ACHN (cell line): ENCODE data around the gene FBXW7.
A peak's percentile ranks its signal among the peaks of the same experiment; 100 is the strongest.

Source experiments
- DNase-seq: peaks from one replicate; pipeline ENCODE4 v3.0.0-alpha.2; 2015
- in situ Hi-C: cut with HindIII; loops from 2 replicates; pipeline ENCODE4 v1.10.0; 2017; ENCODE audit warnings: low sequenced_read_pairs, low pct_ligation_motif_present, low pct_unique_long_range_greater_than_20kb

The FBXW7 gene

GRCh38 chr4:152454398-152455011 is 81.4 kb downstream of the FBXW7 start:
- peak; percentile 52 for DNase-seq
- in situ Hi-C loops = no loop called here

GRCh38 chr4:152451496-152451895 is 84.4 kb downstream of the FBXW7 start:
- DNase-seq = no peak
- in situ Hi-C loops = no loop called here

DNA sequence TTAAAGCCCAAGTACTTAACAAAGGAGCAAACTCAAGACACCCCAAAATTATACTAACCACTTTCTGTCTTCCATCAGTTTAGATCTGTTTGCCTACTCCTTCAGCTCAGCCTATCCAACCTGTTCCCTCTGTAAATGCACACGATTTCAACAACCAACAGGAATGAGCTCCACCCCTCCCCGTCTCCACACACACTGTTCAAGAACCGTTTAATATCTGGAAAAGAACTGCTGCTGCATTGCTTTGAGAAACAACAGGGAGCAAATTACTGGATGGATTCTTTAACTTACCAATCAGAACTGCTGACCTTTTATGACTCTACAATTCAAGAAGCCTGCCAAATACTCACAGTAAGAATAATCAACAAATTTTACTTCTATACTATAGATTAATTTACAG is 87.0 kb downstream of the FBXW7 start:
- in situ Hi-C loops = no loop called here
- DNase-seq = no peak

- no peak for DNase-seq
Observed at GRCh38 chr4:152448038-152448707, 87.7 kb downstream of the FBXW7 start.

GRCh38 chr4:152443859-152444258 is 92.0 kb downstream of the FBXW7 start:
- no peak for DNase-seq
- in situ Hi-C loops = no loop called here

More at GRCh38 chr4:152448038-152448707, 87.7 kb downstream of the FBXW7 start:
- in situ Hi-C loops = no loop called here

- no peak for DNase-seq
- in situ Hi-C loops = no loop called here
Observed at GRCh38 chr4:152437561-152437960, 98.3 kb downstream of the FBXW7 start.

DNA sequence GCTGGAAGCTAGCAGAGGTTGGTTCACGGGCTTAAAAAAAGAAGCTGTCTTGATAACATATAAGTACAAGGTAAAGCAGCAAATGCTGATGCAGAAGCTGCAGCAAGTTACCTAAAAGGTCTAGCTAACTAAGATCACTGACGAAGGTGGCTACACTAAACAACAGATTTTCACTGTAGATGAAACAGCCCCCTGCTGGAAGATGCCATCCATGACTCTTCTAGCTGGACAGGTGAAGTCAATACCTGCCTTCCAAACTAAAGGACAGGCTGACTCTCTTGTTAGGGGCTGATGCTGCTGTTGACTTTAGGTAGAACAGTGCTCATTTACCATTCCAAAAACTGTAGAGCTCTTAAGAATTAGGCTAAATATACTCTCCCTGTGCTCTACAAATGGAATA is 99.5 kb downstream of the FBXW7 start:
- no peak for DNase-seq
- in situ Hi-C loops = no loop called here

DNA sequence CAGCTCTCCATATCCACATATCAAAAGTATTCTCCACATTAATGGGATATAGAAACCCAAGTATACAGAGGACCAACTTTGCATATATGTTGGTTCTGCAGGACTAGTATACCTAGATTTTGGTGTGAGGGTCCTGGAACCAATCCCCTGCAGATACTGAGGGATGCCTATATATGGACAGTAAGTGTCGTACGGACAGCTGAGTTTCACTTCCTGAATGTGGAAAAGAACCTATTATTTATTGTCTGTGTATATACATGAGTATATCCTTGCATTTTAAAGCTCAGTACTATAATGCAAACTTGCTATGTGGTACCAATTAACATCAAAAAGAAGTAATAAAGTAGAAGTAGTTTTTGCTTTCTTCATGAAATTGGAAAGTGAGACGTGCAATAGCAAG is 101.9 kb downstream of the FBXW7 start:
- DNase-seq = no peak
- in situ Hi-C loops = no loop called here

- DNase-seq = no peak
- in situ Hi-C loops = no loop called here
Observed at GRCh38 chr4:152431784-152432183, 104.1 kb downstream of the FBXW7 start.

GRCh38 chr4:152431291-152431690 is 104.6 kb downstream of the FBXW7 start:
- DNase-seq = no peak
- in situ Hi-C loops = no loop called here

DNA sequence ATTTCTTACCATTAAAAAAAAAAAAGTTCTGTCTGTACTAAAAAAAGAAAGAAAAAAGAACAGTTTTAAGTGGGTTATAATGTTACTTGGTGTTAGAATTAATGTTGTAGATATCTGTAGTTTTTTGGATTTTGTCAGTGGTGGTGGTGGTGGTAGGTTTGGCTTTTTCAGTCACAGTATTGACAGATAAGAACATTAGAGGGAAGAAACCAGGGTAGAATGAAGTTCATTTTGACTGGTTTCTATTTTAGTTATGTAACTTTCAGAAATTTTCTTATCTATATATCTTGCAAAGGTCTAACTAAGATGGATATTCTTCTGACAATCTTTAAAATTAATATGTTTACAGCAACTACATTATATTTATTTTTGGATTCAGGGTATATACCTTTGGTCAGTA is 105.4 kb downstream of the FBXW7 start:
- in situ Hi-C loops = no loop called here
- no peak for DNase-seq

GRCh38 chr4:152427981-152428380 is 107.9 kb downstream of the FBXW7 start:
- DNase-seq = no peak

GRCh38 chr4:152424977-152425376 is 110.9 kb downstream of the FBXW7 start:
- DNase-seq = no peak
- in situ Hi-C loops = no loop called here

More at GRCh38 chr4:152427981-152428380, 107.9 kb downstream of the FBXW7 start:
- in situ Hi-C loops = no loop called here

DNA sequence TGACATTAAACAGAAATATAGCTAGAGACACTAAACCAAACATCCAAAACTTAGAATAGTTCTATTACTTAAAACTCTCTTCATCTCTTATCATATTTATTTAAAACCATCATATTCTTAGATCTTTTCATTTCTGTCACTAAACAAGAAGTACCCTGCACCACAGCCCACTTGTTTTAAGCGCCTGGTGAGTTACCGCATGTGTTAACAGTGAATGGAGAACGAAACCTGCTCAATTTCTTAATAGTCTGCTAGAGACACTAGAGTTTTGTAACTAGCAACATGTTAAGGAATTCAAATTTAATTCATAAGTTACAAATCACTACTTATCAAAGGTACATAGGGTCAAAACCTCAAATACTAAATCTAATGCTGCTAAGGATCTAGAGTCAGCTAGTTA is 111.5 kb downstream of the FBXW7 start:
- in situ Hi-C loops = no loop called here
- no peak for DNase-seq

GRCh38 chr4:152422817-152423320 is 113.0 kb downstream of the FBXW7 start:
- in situ Hi-C loops = no loop called here
- no peak for DNase-seq

DNA sequence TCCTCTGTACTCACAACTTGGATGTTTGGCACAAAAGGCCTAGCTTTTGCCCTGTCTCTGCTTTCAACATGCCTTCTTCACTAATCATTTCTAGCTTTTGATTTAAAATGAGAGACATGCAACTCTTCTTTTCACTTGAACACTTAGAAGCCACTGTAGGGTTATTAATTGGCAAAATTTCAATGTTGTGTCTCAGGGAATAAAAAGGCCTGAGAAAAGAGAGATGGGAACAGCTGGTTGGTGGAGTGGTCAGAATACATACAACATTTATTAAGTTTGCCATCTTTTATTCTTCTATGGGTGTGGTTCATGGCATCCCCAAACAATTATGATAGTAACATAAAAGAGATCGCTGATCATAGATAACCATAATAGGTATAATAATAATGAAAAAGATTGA is 114.3 kb downstream of the FBXW7 start:
- DNase-seq = no peak
- in situ Hi-C loops = no loop called here

DNA sequence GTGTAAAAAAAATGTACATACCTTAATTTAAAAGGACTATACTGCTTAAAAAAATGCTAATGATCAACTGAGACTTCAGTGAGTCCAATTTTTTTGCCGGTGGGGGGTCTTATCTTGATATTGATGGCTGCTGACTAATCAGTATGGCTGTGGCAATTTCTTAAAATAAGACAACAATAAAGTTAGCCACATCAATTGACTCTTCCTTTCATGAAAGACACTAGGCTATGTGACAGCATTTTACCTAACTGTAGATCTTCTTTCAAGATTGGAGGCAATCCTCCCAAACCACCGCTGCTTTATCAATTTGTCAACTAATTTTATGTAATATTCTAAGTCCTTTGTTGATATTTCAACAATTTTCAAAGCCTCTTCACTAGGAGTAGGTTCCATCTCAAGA is 116.1 kb downstream of the FBXW7 start:
- no peak for DNase-seq
- in situ Hi-C loops = no loop called here

- no peak for DNase-seq
- in situ Hi-C loops = no loop called here
Observed at GRCh38 chr4:152417673-152418072, 118.2 kb downstream of the FBXW7 start.

DNA sequence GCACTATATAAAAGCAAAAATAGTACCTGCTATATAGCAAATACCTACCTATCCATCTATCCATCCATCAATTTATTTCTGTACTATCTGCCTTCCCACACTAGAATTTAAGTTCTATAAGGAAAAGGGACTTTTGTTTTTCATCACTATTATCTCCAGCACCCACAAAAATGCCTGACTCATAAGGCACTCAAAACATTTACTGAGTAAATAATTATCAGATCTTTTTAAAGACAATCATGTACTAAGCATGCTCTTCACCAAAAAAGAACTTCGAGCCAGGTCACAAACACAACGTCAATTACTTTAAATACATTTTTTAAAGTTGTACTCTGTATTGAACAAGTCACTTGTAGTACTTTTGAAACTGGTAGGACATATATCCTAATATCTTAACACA is 119.9 kb downstream of the FBXW7 start:
- peak; percentile 69 for DNase-seq
- in situ Hi-C loops = no loop called here
